NT2/D1 (cell line): ENCODE measurements around the gene CUL3.

Experiments used
- SUZ12 ChIP-seq: IDR thresholded peaks from 2 replicates; pipeline ENCODE4 v1.6.1; 2011; ENCODE audit not compliant: insufficient read length, insufficient read depth; ENCODE audit errors: extremely low read depth
- YY1 ChIP-seq: IDR thresholded peaks from 2 replicates; pipeline ENCODE4 v1.6.1; 2011; ENCODE audit not compliant: insufficient read length, insufficient read depth
- ZNF274 ChIP-seq: IDR thresholded peaks from 2 replicates; pipeline ENCODE4 v1.6.1; 2011; ENCODE audit warnings: mild to moderate bottlenecking, low read depth, low read length

DNA sequence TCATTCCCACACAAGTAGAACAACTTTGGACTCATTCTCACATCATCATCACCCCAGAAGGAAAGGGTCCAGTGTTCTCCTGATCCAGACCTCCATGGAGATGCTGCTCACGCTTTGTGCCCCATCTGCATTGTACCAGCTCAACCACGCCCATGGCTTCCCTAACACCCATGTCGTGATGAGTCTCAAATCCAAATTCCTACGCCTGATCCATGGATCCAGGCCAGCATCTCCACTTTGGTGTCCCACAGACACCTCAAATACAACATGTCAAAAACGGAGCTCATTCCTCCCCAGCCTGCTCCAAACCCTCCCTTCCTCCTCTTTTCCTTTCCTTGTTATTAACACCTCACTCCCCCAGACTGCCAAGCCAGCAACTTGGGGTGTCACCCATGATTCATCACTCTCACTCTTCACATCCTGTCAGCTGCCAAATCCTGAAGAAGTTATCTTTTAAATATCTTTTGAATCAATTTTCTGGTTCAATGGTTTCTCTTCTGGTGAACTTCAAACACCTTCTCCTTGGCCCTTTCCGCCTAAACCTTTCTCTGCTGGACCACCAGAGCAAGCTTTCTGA lies 153.1 kb downstream of the CUL3 start:
- no peak for TF ChIP-seq ZNF274
- no peak for TF ChIP-seq SUZ12
- TF ChIP-seq YY1: no peak
